IMR-90 (cell line): ENCODE data around the gene MAP3K5.

Experiments used
- POLR2A ChIP-seq: IDR thresholded peaks from 2 replicates; pipeline ENCODE4 v1.6.1; 2012; ENCODE audit warnings: mild to moderate bottlenecking, low read depth, low read length
- TF ChIP-seq, protein P1 (sequence below): conservative IDR thresholded peaks from 2 replicates; pipeline ENCODE4 v1.5.1; 2012; ENCODE audit warnings: mild to moderate bottlenecking, low read depth, low read length, improper control_type of control experiment

DNA sequence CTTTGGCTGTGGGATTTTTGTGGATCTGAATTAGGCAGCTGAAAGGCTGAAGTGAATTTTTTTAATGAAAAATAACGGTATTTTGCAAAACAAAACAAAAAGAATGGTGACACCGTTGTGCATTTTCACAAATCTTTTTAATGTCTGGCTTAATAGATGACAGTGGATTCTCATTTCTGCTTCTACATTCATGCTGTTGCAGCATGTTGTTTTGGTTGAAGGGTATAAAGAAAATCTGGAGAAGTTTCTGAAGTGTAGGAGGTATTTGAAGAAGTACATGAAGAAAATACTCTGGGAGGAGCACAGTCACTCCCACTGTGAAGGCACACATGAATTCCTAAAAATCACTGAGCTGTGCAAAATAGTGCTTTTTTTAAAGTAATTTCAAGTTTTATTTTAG, 3.1 kb upstream of the MAP3K5 start:
- TF ChIP-seq POLR2A: no peak
- TF ChIP-seq, protein P1, sequence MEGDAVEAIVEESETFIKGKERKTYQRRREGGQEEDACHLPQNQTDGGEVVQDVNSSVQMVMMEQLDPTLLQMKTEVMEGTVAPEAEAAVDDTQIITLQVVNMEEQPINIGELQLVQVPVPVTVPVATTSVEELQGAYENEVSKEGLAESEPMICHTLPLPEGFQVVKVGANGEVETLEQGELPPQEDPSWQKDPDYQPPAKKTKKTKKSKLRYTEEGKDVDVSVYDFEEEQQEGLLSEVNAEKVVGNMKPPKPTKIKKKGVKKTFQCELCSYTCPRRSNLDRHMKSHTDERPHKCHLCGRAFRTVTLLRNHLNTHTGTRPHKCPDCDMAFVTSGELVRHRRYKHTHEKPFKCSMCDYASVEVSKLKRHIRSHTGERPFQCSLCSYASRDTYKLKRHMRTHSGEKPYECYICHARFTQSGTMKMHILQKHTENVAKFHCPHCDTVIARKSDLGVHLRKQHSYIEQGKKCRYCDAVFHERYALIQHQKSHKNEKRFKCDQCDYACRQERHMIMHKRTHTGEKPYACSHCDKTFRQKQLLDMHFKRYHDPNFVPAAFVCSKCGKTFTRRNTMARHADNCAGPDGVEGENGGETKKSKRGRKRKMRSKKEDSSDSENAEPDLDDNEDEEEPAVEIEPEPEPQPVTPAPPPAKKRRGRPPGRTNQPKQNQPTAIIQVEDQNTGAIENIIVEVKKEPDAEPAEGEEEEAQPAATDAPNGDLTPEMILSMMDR: no peak
